Stimulated activated naive CD8-positive, alpha-beta T cell treated with anti-CD3 and anti-CD28 coated beads, Interleukin-15, Interleukin-2, amounts not matched to agents 100 U/mL and 50 U/mL, for 24 hours (primary cell): ENCODE data around the gene MYORG.

Experiments used
- ATAC-seq: fragments of 150-1000 bp; cut with Tn5 transposase; one replicate; pipeline ENCODE4 v1.10.0; 2021
- DNase-seq: peaks from one replicate; pipeline ENCODE4 v3.0.0; 2021

The MYORG gene

GRCh38 chr9:34376596-34377403 is at the start of gene MYORG:
Gene MYORG, minus strand, starts transcription at chr9:34376898. Its CDS starts 3,955 bp downstream, at chr9:34372943.
- peak; percentile 91 for ATAC-seq
- DNase-seq: peak; percentile 97

DNA sequence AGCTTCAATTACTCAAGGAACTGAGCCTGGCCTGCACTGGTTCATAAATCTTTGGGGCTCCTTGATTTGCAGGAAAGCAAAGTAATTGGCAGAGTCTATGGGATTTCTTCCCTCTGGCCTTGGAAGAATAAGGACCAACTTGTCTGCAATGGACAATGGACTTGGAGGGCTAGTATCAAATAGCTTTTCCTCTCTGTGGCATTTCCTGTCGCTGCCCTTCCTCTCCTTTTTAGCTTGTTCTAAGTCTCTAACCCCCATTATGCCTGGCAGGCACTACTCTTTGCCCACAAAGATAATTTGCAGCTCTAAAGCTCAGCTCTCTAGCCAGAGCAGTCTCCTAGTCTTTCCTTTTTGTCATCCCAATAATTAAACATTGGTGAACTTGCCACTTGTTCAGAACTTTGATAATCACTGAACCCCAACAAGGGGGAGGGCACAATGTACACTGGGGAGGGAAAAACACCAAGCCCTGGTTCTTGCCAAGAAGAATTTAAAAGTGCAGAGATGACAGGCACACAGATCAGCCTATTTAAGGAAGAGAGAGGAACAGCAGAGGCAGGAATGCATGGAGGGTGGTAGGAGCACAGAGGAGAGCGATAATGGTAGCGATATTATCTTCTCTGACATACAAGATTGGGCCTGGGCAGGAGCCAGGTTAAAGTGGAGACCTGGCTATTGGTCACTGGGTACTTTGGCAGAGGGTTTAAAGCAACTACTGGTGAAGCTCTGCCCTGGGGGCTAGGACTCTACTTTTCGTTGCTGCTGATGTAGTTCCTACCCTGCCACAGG is 43.2 kb upstream of the MYORG start:
- no peak for DNase-seq
- ATAC-seq: no peak

DNA sequence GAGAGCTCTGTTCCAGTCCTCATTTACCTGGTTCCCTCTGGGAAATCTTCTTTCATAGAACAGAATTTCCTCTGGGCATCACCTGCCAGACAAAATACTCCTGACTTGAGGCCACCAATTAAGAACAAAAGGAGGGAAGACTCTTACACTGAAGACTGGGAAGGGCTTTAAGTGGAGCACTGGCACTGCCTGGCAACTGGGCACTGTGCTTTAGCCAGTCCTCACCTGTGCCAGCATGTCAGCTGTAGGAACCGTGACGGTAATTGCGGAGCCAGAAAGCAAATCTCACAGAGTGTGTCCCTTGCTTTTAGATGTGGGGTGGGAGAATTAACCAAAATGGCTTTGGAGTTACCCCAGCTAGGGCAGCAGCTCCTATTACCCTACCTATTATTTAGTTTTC is 41.0 kb upstream of the MYORG start:
- DNase-seq (no peak), ATAC-seq (no peak)

GRCh38 chr9:34413231-34413852 is 36.6 kb upstream of the MYORG start:
- DNase-seq: peak; percentile 58

DNA sequence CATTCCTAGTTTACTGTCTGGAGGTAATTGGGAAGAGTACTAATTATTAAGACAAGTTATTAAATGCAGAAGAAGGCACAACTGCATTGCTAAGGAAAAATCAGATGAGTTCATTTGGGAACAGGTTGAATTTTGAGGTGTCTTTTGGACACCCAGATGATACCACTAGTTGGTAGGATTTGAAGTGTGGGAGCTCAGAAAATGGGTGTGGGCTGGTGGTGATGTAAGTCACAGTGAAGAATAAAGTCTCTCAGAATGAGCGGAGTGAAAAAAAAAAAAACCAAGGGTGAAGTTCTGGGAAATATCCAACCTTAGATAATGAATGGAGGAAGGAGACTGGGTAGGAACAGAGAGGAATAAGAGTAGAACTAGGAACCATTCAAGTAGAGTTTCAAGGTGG is 35.6 kb upstream of the MYORG start:
- DNase-seq (no peak), ATAC-seq (no peak)

More at GRCh38 chr9:34413231-34413852, 36.6 kb upstream of the MYORG start:
- ATAC-seq: no peak

GRCh38 chr9:34409154-34409553 is 32.5 kb upstream of the MYORG start:
- ATAC-seq (no peak), DNase-seq (no peak)

- DNase-seq (no peak), ATAC-seq (no peak)
These were observed 31.5 kb upstream of the MYORG start for GRCh38 chr9:34408173-34408572.

DNA sequence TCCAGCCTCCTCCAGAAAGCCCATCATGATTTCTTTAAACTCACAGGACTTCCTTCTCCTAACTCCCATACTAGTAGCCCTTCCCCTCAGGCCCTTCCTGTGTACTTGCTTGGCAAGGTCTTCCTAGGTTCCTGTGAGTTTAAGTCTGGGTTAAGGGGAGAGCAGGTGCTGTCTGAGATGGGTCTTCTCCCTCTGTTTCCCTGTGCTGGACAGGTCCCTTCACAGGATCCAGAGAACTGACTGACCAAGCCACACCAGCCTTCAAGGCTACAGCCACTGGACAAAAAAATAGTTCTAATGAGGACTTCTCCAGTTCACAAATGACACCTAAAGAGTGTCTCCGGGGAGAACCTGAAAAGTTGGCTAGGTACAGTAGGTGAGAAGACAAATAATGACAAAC is 29.5 kb upstream of the MYORG start:
- ATAC-seq: no peak
- no peak for DNase-seq

GRCh38 chr9:34405719-34406118 is 29.0 kb upstream of the MYORG start:
- no peak for DNase-seq
- no peak for ATAC-seq

GRCh38 chr9:34403554-34404380 is 27.1 kb upstream of the MYORG start:
- ATAC-seq (no peak), DNase-seq (peak; percentile 66)

GRCh38 chr9:34400686-34401602 is 24.2 kb upstream of the MYORG start:
- DNase-seq: no peak

DNA sequence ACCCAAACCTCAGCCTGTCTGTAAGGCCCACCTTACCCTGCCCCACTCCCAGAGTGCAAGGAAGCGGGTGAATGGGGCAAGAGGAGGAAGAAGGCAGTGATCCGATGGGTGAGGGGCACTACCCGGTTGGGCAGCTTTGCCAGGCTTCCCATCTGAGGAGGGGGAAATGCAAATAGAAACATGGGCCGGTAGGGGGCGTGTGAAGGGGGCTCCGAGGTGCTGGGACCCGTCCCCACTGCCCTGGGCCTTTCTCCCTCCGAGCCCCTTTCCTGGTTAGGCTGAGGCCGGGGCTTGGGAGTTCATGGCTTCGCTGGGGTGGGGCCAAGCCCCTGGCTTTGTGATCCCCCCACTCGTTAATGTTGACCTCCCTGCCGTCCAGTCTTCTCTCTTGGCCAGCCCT is 23.6 kb upstream of the MYORG start:
- DNase-seq (no peak), ATAC-seq (no peak)

More at GRCh38 chr9:34400686-34401602, 24.2 kb upstream of the MYORG start:
- no peak for ATAC-seq

DNA sequence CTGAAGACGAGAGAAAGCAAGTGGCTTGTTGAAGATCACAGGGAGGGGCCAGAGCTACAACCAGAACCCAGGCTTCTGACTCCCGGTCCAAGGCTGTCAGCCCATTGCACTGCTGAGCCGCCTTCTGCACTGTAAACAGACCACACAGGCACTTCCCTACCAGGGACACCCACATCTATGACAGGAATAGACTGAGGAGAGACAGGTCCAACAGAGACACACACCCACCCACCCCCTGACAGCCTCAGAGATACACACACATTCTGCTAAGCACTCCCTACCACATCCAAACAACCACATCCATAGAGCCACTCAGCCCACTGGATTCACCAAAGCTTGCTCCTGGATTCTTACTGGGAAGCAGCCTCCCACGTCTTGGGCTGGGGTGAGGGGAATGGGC is 23.0 kb upstream of the MYORG start:
- ATAC-seq (no peak), DNase-seq (no peak)

GRCh38 chr9:34398875-34399274 is 22.2 kb upstream of the MYORG start:
- no peak for ATAC-seq
- no peak for DNase-seq

- no peak for DNase-seq
- ATAC-seq: no peak
These were observed 19.8 kb upstream of the MYORG start for GRCh38 chr9:34396276-34397214.

DNA sequence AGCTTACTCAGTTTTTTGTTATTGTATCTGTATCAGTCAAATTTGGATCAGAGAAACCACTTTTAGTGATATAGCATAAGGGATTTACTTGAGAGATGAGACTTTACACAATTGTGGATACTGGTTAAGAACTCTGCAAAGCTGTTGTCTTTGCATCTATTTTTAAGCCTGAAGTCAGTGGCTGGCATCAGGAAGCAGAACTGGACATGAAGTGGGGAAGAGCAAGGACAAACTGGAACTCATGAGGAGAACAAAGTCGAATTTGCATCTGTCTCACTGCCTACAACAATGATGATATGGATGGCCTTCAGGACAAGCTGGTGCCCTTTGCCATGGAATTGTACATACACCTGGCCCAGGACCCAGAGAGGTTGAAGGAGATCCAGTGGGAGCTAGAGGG is 15.8 kb upstream of the MYORG start:
- DNase-seq (no peak), ATAC-seq (no peak)

GRCh38 chr9:34387239-34387638 is 10.5 kb upstream of the MYORG start:
- DNase-seq (no peak), ATAC-seq (no peak)

- ATAC-seq (no peak), DNase-seq (no peak)
These were observed 10.0 kb upstream of the MYORG start for GRCh38 chr9:34386656-34387055.

- DNase-seq (no peak), ATAC-seq (no peak)
These were observed 9.0 kb upstream of the MYORG start for GRCh38 chr9:34385561-34386230.
